HAP-1 (cell line): ENCODE results near the gene KMT5B.

ENCODE experiments used
- DNase-seq, 2 experiments: peaks; one replicate each; pipeline ENCODE4 v3.0.0-alpha.2; 2016 to 2020; ENCODE audit warnings: low spot score in 2 of 2
- H3K27me3 ChIP-seq: fragments of 250-450 bp; sonication (Bioruptor Pico); 2 replicates; pipeline ENCODE4 v1.5.1; 2020; ENCODE audit warnings: low read depth, mild to moderate bottlenecking, moderate library complexity
- H3K36me3 ChIP-seq: fragments of 250-450 bp; sonication (Bioruptor Pico); replicated peaks from 2 replicates; pipeline ENCODE4 v1.5.1; 2020; ENCODE audit warnings: mild to moderate bottlenecking
- H3K4me1 ChIP-seq: fragments of 250-450 bp; sonication (Bioruptor Pico); 2 replicates; pipeline ENCODE4 v1.5.1; 2020; ENCODE audit warnings: mild to moderate bottlenecking
- H3K4me3 ChIP-seq: fragments of 250-450 bp; sonication (Bioruptor Pico); 2 replicates; pipeline ENCODE4 v1.5.1; 2020; ENCODE audit warnings: mild to moderate bottlenecking, moderate library complexity
- H3K9me3 ChIP-seq: fragments of 250-450 bp; sonication (Bioruptor Pico); 2 replicates; pipeline ENCODE4 v1.5.1; 2020; ENCODE audit warnings: mild to moderate bottlenecking, moderate library complexity
- in situ Hi-C: fragments of 300-500 bp; cut with MboI; formaldehyde crosslinking; loops from 3 replicates; pipeline ENCODE4 v1.14.3; 2020; ENCODE audit warnings: low sequenced_read_pairs, inconsistent platforms, mixed read lengths

KMT5B gene

GRCh38 chr11:68141246-68142027 is 71.7 kb downstream of the KMT5B start:
- Histone ChIP-seq H3K27me3 (no peaks in the 10 kb centered on the region), H3K4me3 (no peak overlapping the region), H3K9me3 (0 out of 2 replicates have a peak, but pooled peaks cover 3% of the 10 kb centered on the region), H3K4me1 (no peaks in the 10 kb centered on the region), H3K36me3 (no peaks in the 10 kb centered on the region)
- in situ Hi-C loops: no loop called here
- no peak for DNase-seq

GRCh38 chr11:68140496-68141245 is 72.4 kb downstream of the KMT5B start:
- no peaks in the 10 kb centered on the region for H3K27me3 ChIP-seq
- 0 out of 2 replicates have a peak, but pooled peaks cover 5% of the 10 kb centered on the region for H3K9me3 ChIP-seq
- no peaks in the 10 kb centered on the region for H3K36me3 ChIP-seq
- no peak for DNase-seq
- in situ Hi-C loops: no loop called here
- no peaks in the 10 kb centered on the region for H3K4me1 ChIP-seq
- no peak overlapping the region for H3K4me3 ChIP-seq

GRCh38 chr11:68138237-68138636 is 74.9 kb downstream of the KMT5B start:
- Histone ChIP-seq H3K4me1 (no peaks in the 10 kb centered on the region), H3K36me3 (no peaks in the 10 kb centered on the region), H3K27me3 (no peaks in the 10 kb centered on the region), H3K4me3 (no peak overlapping the region), H3K9me3 (peaks cover 9% of the 10 kb centered on the region; the same call in 1 of the 2 replicates)
- in situ Hi-C loops: no loop called here
- DNase-seq: no peak

- DNase-seq: no peak
- in situ Hi-C loops: no loop called here
- no peak overlapping the region for H3K4me3 ChIP-seq
These were observed 75.3 kb downstream of the KMT5B start for GRCh38 chr11:68137833-68138232.

GRCh38 chr11:68136866-68137265 is 76.2 kb downstream of the KMT5B start:
- no peak for DNase-seq
- no peaks in the 10 kb centered on the region for H3K27me3 ChIP-seq
- no peak overlapping the region for H3K4me3 ChIP-seq
- no peaks in the 10 kb centered on the region for H3K4me1 ChIP-seq
- H3K36me3 ChIP-seq: no peaks in the 10 kb centered on the region
- in situ Hi-C loops: no loop called here
- H3K9me3 ChIP-seq: peaks cover 15% of the 10 kb centered on the region

More at GRCh38 chr11:68137833-68138232, 75.3 kb downstream of the KMT5B start:
- Histone ChIP-seq H3K27me3 (no peaks in the 10 kb centered on the region), H3K4me1 (no peaks in the 10 kb centered on the region), H3K36me3 (no peaks in the 10 kb centered on the region), H3K9me3 (peaks cover 10% of the 10 kb centered on the region)

- Histone ChIP-seq H3K4me3 (no peak overlapping the region), H3K36me3 (no peaks in the 10 kb centered on the region), H3K27me3 (no peaks in the 10 kb centered on the region), H3K4me1 (no peaks in the 10 kb centered on the region), H3K9me3 (peaks cover 26% of the 10 kb centered on the region)
- in situ Hi-C loops: no loop called here
- DNase-seq: no peak
These were observed 77.9 kb downstream of the KMT5B start for GRCh38 chr11:68135161-68135560.

- no peak overlapping the region for H3K4me3 ChIP-seq
- in situ Hi-C loops: no loop called here
- H3K36me3 ChIP-seq: no peaks in the 10 kb centered on the region
- H3K9me3 ChIP-seq: peaks cover 28% of the 10 kb centered on the region
- DNase-seq: no peak
- H3K27me3 ChIP-seq: no peaks in the 10 kb centered on the region
- H3K4me1 ChIP-seq: no peaks in the 10 kb centered on the region
These were observed 79.3 kb downstream of the KMT5B start for GRCh38 chr11:68133761-68134160.

GRCh38 chr11:68130121-68130520 is 83.0 kb downstream of the KMT5B start:
- Histone ChIP-seq H3K9me3 (peaks cover 23% of the 10 kb centered on the region), H3K4me3 (no peak overlapping the region), H3K27me3 (no peaks in the 10 kb centered on the region), H3K36me3 (no peaks in the 10 kb centered on the region), H3K4me1 (peaks cover 15% of the 10 kb centered on the region)
- in situ Hi-C loops: no loop called here
- DNase-seq: no peak

- Histone ChIP-seq H3K4me1 (peaks cover 15% of the 10 kb centered on the region), H3K4me3 (no peak overlapping the region), H3K9me3 (peaks cover 23% of the 10 kb centered on the region), H3K36me3 (no peaks in the 10 kb centered on the region), H3K27me3 (no peaks in the 10 kb centered on the region)
- DNase-seq: no peak
- in situ Hi-C loops: no loop called here
These were observed 84.3 kb downstream of the KMT5B start for GRCh38 chr11:68128682-68129327.

GRCh38 chr11:68127714-68128681 is 85.1 kb downstream of the KMT5B start:
- in situ Hi-C loops: no loop called here
- Histone ChIP-seq H3K4me3 (no peak overlapping the region), H3K36me3 (no peaks in the 10 kb centered on the region), H3K27me3 (no peaks in the 10 kb centered on the region), H3K9me3 (peaks cover 18% of the 10 kb centered on the region), H3K4me1 (peaks cover 16% of the 10 kb centered on the region)
- no peak for DNase-seq

- Histone ChIP-seq H3K36me3 (no peaks in the 10 kb centered on the region), H3K27me3 (no peaks in the 10 kb centered on the region), H3K4me3 (no peak overlapping the region), H3K9me3 (0 out of 2 replicates have a peak, but pooled peaks cover 2% of the 10 kb centered on the region), H3K4me1 (peaks cover 27% of the 10 kb centered on the region)
- no peak for DNase-seq
- in situ Hi-C loops: no loop called here
These were observed 87.9 kb downstream of the KMT5B start for GRCh38 chr11:68125164-68125563.

- DNase-seq: peak; percentile 62 to 66
- in situ Hi-C loops: no loop called here
- H3K4me1 ChIP-seq: peaks cover 36% of the 10 kb centered on the region
- H3K4me3 ChIP-seq: no peak overlapping the region
- H3K9me3 ChIP-seq: no peaks in the 10 kb centered on the region
- H3K36me3 ChIP-seq: no peaks in the 10 kb centered on the region
- H3K27me3 ChIP-seq: no peaks in the 10 kb centered on the region
These were observed 90.1 kb downstream of the KMT5B start for GRCh38 chr11:68122936-68123539.
